SK-N-MC (cell line): ENCODE data around the gene SPA17.

Experiments used
- DNase-seq: peaks from one replicate; pipeline ENCODE4 v3.0.0-alpha.2; 2011; ENCODE audit warnings: low read depth, low spot score
- H3K27ac ChIP-seq: fragments of 200-600 bp; sonication (generic); 2 replicates; pipeline ENCODE4 v1.5.1; 2016; ENCODE audit warnings: mixed run types
- H3K36me3 ChIP-seq: fragments of 200-600 bp; sonication (generic); 2 replicates; pipeline ENCODE4 v1.6.1; 2017; ENCODE audit warnings: antibody characterized with exemption, low read length, mixed read lengths; ENCODE audit not compliant: insufficient read depth
- H3K4me3 ChIP-seq: fragments of 200-600 bp; sonication (generic); 2 replicates; pipeline ENCODE4 v1.5.1; 2016
- H3K9ac ChIP-seq: fragments of 200-600 bp; sonication (generic); 2 replicates; pipeline ENCODE4 v1.8.0; 2017; ENCODE audit warnings: mixed run types, mixed read lengths; ENCODE audit not compliant: insufficient read length
- H3K9me3 ChIP-seq: fragments of 200-600 bp; sonication (generic); 2 replicates; pipeline ENCODE4 v1.6.1; 2017; ENCODE audit warnings: low read depth, mild to moderate bottlenecking, antibody characterized with exemption, low read length, moderate library complexity, mixed read lengths
- EZH2 ChIP-seq: fragments of 200-600 bp; sonication (generic); IDR thresholded peaks from one replicate; pipeline ENCODE4 v1.6.1; 2017; ENCODE audit warnings: antibody characterized with exemption
- FOXP2 ChIP-seq: optimal IDR thresholded peaks from 2 replicates; pipeline ENCODE3; 2011; ENCODE audit warnings: mild to moderate bottlenecking, moderate library complexity; ENCODE audit not compliant: insufficient read depth; ENCODE audit errors: extremely low read length, control extremely low read depth
- POLR2AphosphoS5 ChIP-seq: IDR thresholded peaks from 2 replicates; pipeline ENCODE4 v1.6.1; 2012; ENCODE audit warnings: mild to moderate bottlenecking, low read depth, low read length, borderline replicate concordance

Gene SPA17

GRCh38 chr11:124657904-124658303 lies 15.8 kb upstream of the SPA17 start:
- Histone ChIP-seq H3K9ac (no peak overlapping the region), H3K4me3 (no peak overlapping the region), H3K36me3 (no peaks in the 10 kb centered on the region), H3K9me3 (no peaks in the 10 kb centered on the region), H3K27ac (no peak overlapping the region)
- no peak for TF ChIP-seq FOXP2
- no peak for TF ChIP-seq POLR2AphosphoS5
- TF ChIP-seq EZH2 = no peak
- no peak for DNase-seq

DNA sequence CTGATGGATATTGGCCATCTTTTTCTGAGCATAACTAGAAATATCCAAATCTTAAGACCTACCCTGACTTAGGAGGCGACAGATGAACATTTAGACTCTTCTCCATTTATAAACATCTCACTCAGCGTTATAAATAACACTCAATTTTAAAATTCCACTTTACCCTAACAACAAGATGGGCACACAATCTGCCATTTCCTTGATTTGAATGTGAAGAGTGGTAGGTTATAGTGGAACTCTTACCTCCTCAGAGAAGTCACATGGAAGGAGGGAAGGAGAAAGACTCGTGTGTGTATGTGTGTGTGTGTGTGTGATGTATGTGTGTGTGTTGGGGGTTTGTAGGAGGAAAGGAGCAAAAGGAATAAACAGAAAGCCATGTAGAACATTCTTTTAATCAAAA lies 15.2 kb upstream of the SPA17 start:
- Histone ChIP-seq H3K36me3 (no peaks in the 10 kb centered on the region), H3K27ac (no peak overlapping the region), H3K4me3 (no peak overlapping the region), H3K9ac (no peak overlapping the region), H3K9me3 (no peaks in the 10 kb centered on the region)
- TF ChIP-seq EZH2 = no peak
- no peak for DNase-seq

DNA sequence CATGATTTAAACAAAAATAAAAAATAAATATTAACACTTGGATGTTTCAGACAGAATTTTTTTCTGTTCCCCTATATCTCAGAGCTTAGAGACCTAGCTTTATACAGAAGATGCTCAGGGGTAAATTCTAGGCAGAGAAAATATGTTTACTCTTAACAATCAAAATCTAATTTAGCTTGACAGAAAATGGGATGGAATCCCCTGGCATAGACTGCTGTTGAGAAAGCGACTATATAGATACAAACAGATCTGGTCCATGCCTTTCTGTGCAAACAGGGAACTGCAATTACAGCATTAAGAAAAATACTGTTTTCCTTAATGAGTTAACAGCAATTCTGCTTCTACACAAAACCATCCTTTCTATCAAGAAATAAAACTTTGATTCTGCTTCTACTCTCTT lies 14.7 kb upstream of the SPA17 start:
- Histone ChIP-seq H3K27ac (no peak overlapping the region), H3K36me3 (no peaks in the 10 kb centered on the region), H3K9me3 (no peaks in the 10 kb centered on the region), H3K4me3 (no peak overlapping the region), H3K9ac (no peak overlapping the region)
- DNase-seq = no peak
- TF ChIP-seq POLR2AphosphoS5 = no peak
- TF ChIP-seq FOXP2 = no peak
- no peak for TF ChIP-seq EZH2

GRCh38 chr11:124661553-124661952 lies 12.2 kb upstream of the SPA17 start:
- Histone ChIP-seq H3K9ac (no peak overlapping the region), H3K4me3 (no peak overlapping the region), H3K27ac (no peak overlapping the region), H3K36me3 (no peaks in the 10 kb centered on the region), H3K9me3 (no peaks in the 10 kb centered on the region)
- no peak for DNase-seq
- TF ChIP-seq FOXP2 (no peak), POLR2AphosphoS5 (no peak), EZH2 (no peak)

DNA sequence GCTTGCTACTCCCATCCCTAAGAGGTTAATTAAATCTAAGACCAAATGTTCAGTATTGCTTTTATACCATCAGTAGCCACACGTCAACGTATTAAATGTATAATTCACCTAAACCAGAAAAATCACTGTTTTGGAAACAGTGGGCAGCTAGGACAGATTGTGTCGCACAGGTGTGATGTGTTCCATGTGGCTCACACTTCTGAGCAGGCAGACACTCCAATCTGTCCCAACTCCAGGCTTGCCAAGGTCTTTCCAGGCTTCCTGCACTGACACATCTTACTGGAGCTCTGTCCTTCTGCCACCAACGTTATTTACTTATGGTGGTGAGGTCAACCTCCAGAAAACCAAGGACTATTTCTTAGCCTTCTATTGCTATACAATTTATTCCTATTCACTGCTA lies 11.6 kb upstream of the SPA17 start:
- no peak overlapping the region for H3K27ac ChIP-seq
- no peak overlapping the region for H3K4me3 ChIP-seq

GRCh38 chr11:124663861-124664260 lies 9.8 kb upstream of the SPA17 start:
- Histone ChIP-seq H3K9ac (no peak overlapping the region), H3K36me3 (no peaks in the 10 kb centered on the region), H3K9me3 (no peaks in the 10 kb centered on the region), H3K27ac (no peak overlapping the region), H3K4me3 (no peak overlapping the region)
- TF ChIP-seq POLR2AphosphoS5 (no peak), FOXP2 (no peak), EZH2 (no peak)
- DNase-seq = no peak

More for the DNA sequence above, 11.6 kb upstream of the SPA17 start:
- Histone ChIP-seq H3K36me3 (no peaks in the 10 kb centered on the region), H3K9me3 (no peaks in the 10 kb centered on the region), H3K9ac (no peak overlapping the region)
- TF ChIP-seq FOXP2 (no peak), POLR2AphosphoS5 (no peak), EZH2 (no peak)
- no peak for DNase-seq

GRCh38 chr11:124667601-124668000 lies 6.1 kb upstream of the SPA17 start:
- no peak overlapping the region for H3K4me3 ChIP-seq
- TF ChIP-seq FOXP2 = no peak
- no peak for TF ChIP-seq POLR2AphosphoS5
- DNase-seq = no peak
- H3K9me3 ChIP-seq = no peaks in the 10 kb centered on the region
- no peaks in the 10 kb centered on the region for H3K36me3 ChIP-seq
- H3K9ac ChIP-seq = no peak overlapping the region
- H3K27ac ChIP-seq = no peak overlapping the region

- no peak overlapping the region for H3K9ac ChIP-seq
- no peak overlapping the region for H3K27ac ChIP-seq
- no peak for DNase-seq
- no peak overlapping the region for H3K4me3 ChIP-seq
- H3K9me3 ChIP-seq = no peaks in the 10 kb centered on the region
- TF ChIP-seq EZH2 = no peak
- TF ChIP-seq POLR2AphosphoS5 = no peak
- TF ChIP-seq FOXP2 = no peak
- no peaks in the 10 kb centered on the region for H3K36me3 ChIP-seq
Measured at GRCh38 chr11:124669193-124669592, 4.5 kb upstream of the SPA17 start.

GRCh38 chr11:124670732-124671131 lies 3.0 kb upstream of the SPA17 start:
- DNase-seq = no peak
- H3K36me3 ChIP-seq = no peaks in the 10 kb centered on the region
- H3K27ac ChIP-seq = no peak overlapping the region
- no peaks in the 10 kb centered on the region for H3K9me3 ChIP-seq
- H3K4me3 ChIP-seq = no peak overlapping the region; the same call in 1 of the 2 replicates
- no peak for TF ChIP-seq FOXP2
- no peak for TF ChIP-seq POLR2AphosphoS5
- no peak for TF ChIP-seq EZH2
- H3K9ac ChIP-seq = no peak overlapping the region
